Mesodermal cell (in vitro differentiated cells): ENCODE measurements around the gene GLI1.

Source experiments
- H3K27ac ChIP-seq: 2 replicates; pipeline ENCODE4 v1.7.0; 2013; ENCODE audit warnings: mild to moderate bottlenecking, low read depth, low read length, moderate library complexity; ENCODE audit not compliant: severe bottlenecking
- H3K36me3 ChIP-seq: 2 replicates; pipeline ENCODE4 v1.7.1; 2013; ENCODE audit warnings: mild to moderate bottlenecking, low read length, moderate library complexity; ENCODE audit not compliant: control insufficient read depth, insufficient read depth
- H3K4me1 ChIP-seq: one replicate; pipeline ENCODE4 v1.7.1; 2013; ENCODE audit warnings: mild to moderate bottlenecking, low read length; ENCODE audit not compliant: insufficient read depth, control insufficient read depth, poor library complexity, severe bottlenecking
- H3K4me3 ChIP-seq: 2 replicates; pipeline ENCODE4 v1.7.0; 2013; ENCODE audit warnings: low read length, control low read depth, mild to moderate bottlenecking; ENCODE audit not compliant: insufficient read depth, poor library complexity, severe bottlenecking; ENCODE audit errors: extremely low read depth
- H3K9me3 ChIP-seq: 2 replicates; pipeline ENCODE4 v1.7.1; 2013; ENCODE audit warnings: mild to moderate bottlenecking, low read length, moderate library complexity; ENCODE audit not compliant: control insufficient read depth
- WGBS, 2 experiments: methylation state at CpG; one replicate each; pipeline ENCODE4 v1.1.5; 2013; ENCODE audit warnings: missing lambda C conversion rate in 2 of 2; ENCODE audit not compliant: insufficient coverage in 2 of 2; 5-methylcytosine and 5-hydroxymethylcytosine counted together

Gene GLI1

GRCh38 chr12:57520053-57520818, 60.7 kb downstream of the GLI1 start, which contains the start of gene DDIT3:
Gene DDIT3, minus strand, starts transcription at chr12:57520514. Its CDS starts 3,108 bp downstream, at chr12:57517406.
- Histone ChIP-seq H3K27ac (peak within 1 kb of the TSS; percentile 98), H3K4me1 (peaks cover 49% of the 10 kb centered on the region), H3K4me3 (peak within 1 kb of the TSS; percentile 92), H3K9me3 (no peaks in the 10 kb centered on the region), H3K36me3 (peaks cover 58% of the 10 kb centered on the region)
- WGBS, 2 experiments, result 0 to 3% methylated on average over 26 to 27 of the region's 52 CpGs

- no peaks in the 10 kb centered on the region for H3K9me3 ChIP-seq
- WGBS, 2 experiments, result 33 to 35% methylated on average over 10 to 12 of the region's 17 CpGs
- peaks cover 44% of the 10 kb centered on the region for H3K4me1 ChIP-seq
- H3K4me3 ChIP-seq, result peak overlapping the region; percentile 68
- H3K27ac ChIP-seq, result peak overlapping the region; percentile 98
- H3K36me3 ChIP-seq, result peaks cover 56% of the 10 kb centered on the region
These were observed 62.0 kb downstream of the GLI1 start for GRCh38 chr12:57521525-57522010.
